K562 (cell line): ENCODE results near the gene CTNNBL1. TPM values are rescaled to one million over a fixed set of nuclear protein-coding genes. Genes with fewer than 3 reads are reported as not detected.

ENCODE experiments used
- CBX1 ChIP-seq: sonication (generic); IDR thresholded peaks from 2 replicates; pipeline ENCODE4 v1.6.1; 2016; ENCODE audit warnings: antibody characterized with exemption, low read depth, mild to moderate bottlenecking
- NEUROD1 ChIP-seq: fragments of 150-350 bp; IDR thresholded peaks from 2 replicates; pipeline ENCODE4 v1.6.1; 2014; ENCODE audit warnings: borderline replicate concordance, low read length, low read depth; ENCODE audit not compliant: partially characterized antibody
- TEAD1 ChIP-seq, 2 experiments: fragments of 450-650 bp in 1 of 2; sonication (generic) in 1 of 2; formaldehyde crosslinking; IDR thresholded peaks; 2 replicates each; pipeline versions ENCODE4 v1.4.0 to v1.8.0; 2020 to 2022; ENCODE audit warnings: mild to moderate bottlenecking in 2 of 2, missing genetic modification reagents in 1 of 2
- ZNF592 ChIP-seq: fragments of 450-650 bp; IDR thresholded peaks from 2 replicates; pipeline ENCODE4 v1.6.1; 2017; ENCODE audit warnings: antibody characterized with exemption, mild to moderate bottlenecking
- polyA plus RNA-seq, 8 experiments: library from polyadenylated mRNA; depleted of rRNA in 4 of 8; stranded (reverse) in 5 of 8; unstranded in 3 of 8; fragments of >200 nt; fragmentation: Nextera tagmentation in 2 of 8; fragmentation: Illumina TruSeq in 1 of 8; extraction: Ambion mirVana in 2 of 8; extraction: Trizol in 1 of 8; gene quantifications; 2 replicates each; pipeline versions ENCODE4 v1.2.1 to v1.2.3, GENCODE V29; 2011 to 2014; ENCODE audit warnings: inconsistent platforms in 1 of 8, missing spikeins in 1 of 8
- total RNA-seq, 7 experiments: library from RNA; depleted of rRNA in 6 of 7; stranded (reverse); fragments of >200 nt in 6 of 7; fragmentation: Illumina TruSeq in 2 of 7; extraction: Trizol in 2 of 7; gene quantifications; 2 replicates each; pipeline versions ENCODE4 v1.2.1 to v1.2.3, GENCODE V29; 2011 to 2021; ENCODE audit warnings: low replicate concordance in 1 of 7

The CTNNBL1 gene
- total and polyA plus RNA-seq, 9 of the 15 experiments (the other 6 are each of a cell fraction or from before 2014, with no cell fraction given): 32.4 to 85.6 (median 43.6) TPM

DNA sequence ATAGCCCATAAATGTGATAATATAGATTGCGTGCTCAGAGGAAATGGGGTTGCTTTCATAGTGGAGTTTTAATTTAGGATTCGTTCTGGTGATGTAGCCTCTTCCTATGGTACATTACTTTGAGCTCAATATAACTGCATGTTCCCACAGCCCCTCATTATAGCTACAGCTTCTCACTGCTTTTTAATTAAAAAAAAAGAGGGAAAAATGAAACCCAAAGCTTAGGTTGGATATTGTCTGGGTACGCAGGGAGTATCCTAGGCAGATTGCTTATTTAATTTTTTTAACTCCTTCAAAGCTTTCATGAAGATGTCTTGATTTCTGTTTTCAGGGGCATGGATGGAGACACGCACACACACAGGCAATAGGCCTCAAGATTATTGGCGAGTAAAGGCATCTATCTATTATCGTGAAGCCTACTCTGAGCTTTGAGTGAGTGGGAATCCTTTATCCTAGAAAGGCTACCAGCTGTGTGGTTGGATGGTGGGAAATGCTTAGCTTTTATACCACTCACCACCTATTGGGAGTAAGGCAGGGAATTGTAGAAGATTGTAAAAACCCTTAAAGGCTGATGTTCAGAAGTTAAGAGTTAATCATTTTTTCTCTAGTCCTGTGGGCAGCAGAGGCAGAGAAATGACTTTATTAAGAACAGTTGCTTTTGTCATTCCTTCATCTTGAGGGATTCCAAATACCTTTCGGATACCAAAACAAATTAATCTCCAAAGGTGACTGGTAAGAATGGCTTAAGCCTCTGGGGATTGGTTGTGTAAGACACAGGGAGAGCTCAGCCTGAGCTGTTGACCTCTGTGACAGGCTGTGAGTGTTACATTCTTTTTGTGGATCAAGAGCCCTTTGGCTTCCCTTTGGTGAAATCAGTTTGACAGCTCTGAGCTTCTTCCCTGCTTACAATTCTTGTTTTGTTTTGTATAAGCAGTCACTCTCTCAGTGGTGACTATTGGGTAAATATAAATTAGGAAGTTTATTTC is 33.4 kb downstream of the CTNNBL1 start (continued):
- no peak for TF ChIP-seq ZNF592
- TF ChIP-seq TEAD1 (CRISPR knock-in tag; IDR thresholded peaks at IDR 0.05): no peak
- no peak for TF ChIP-seq NEUROD1
- TF ChIP-seq CBX1: no peak
